Esophagus muscularis mucosa (tissue), 4 donors: Measurements from ENCODE around the gene VEGFD. TPM values are rescaled to one million over a fixed set of nuclear protein-coding genes. Genes with fewer than 3 reads are reported as not detected.

Source experiments
- DNase-seq: peaks from one replicate; pipeline ENCODE4 v3.0.0-alpha.2; 2017; ENCODE audit errors: extremely low spot score
- H3K27ac ChIP-seq, 4 donors: fragments of 200-600 bp; sonication (generic); replicated peaks in 1 of 4; 1 replicate in 3 of 4; 2 replicates in 1 of 4; pipeline ENCODE4 v1.5.1; 2016 to 2019; ENCODE audit warnings: mild to moderate bottlenecking in 1 of 4
- H3K27me3 ChIP-seq, 4 donors: fragments of 200-600 bp; sonication (generic); one replicate each; pipeline versions ENCODE4 v1.5.1 to v1.6.0; 2016 to 2019
- H3K36me3 ChIP-seq, 4 donors: fragments of 200-600 bp; sonication (generic); one replicate each; pipeline ENCODE4 v1.5.1; 2016 to 2019
- H3K4me1 ChIP-seq, 4 donors: fragments of 200-600 bp; sonication (generic); one replicate each; pipeline ENCODE4 v1.5.1; 2016 to 2019
- H3K4me3 ChIP-seq, 4 donors: fragments of 200-600 bp; sonication (generic); 1 replicate in 2 of 4; 2 replicates in 2 of 4; pipeline ENCODE4 v1.5.1; 2016 to 2019; ENCODE audit warnings: mild to moderate bottlenecking in 4 of 4, moderate library complexity in 1 of 4
- H3K9me3 ChIP-seq, 4 donors: fragments of 200-600 bp; sonication (generic); 1 replicate in 3 of 4; 2 replicates in 1 of 4; pipeline ENCODE4 v1.5.1; 2016 to 2019
- EP300 ChIP-seq: sonication (generic); formaldehyde crosslinking; IDR thresholded peaks from one replicate; pipeline ENCODE4 v1.6.1; 2017; ENCODE audit warnings: antibody characterized with exemption
- POLR2A ChIP-seq: fragments of 450-650 bp; IDR thresholded peaks from one replicate; pipeline ENCODE4 v1.6.1; 2017; ENCODE audit warnings: antibody characterized with exemption, moderate library complexity, mild to moderate bottlenecking, low read depth
- POLR2AphosphoS5 ChIP-seq, 2 donors: sonication (generic); formaldehyde crosslinking; IDR thresholded peaks; one replicate each; pipeline ENCODE4 v1.6.1; 2017; ENCODE audit warnings: antibody characterized with exemption in 2 of 2
- WGBS: methylation state at CpG from one replicate; pipeline ENCODE4 v1.1.5; 2018; 5-methylcytosine and 5-hydroxymethylcytosine counted together
- intact Hi-C: fragments of 100-400 bp; cut with DNase I; formaldehyde crosslinking; loops from one replicate; pipeline ENCODE4 v1.15.1; 2023
- total RNA-seq, 4 donors: library from RNA; depleted of rRNA; stranded (reverse); fragments of >200 nt; gene quantifications; one replicate each; pipeline versions ENCODE4 v1.1.0 to v1.2.1, GENCODE V29; 2016
- TF ChIP-seq, protein P1 (sequence below), 3 experiments: fragments of 200-600 bp in 2 of 3; fragments of 450-650 bp in 1 of 3; sonication (generic) in 2 of 3; IDR thresholded peaks; one replicate each; pipeline ENCODE4 v1.5.1; 2017 to 2019; ENCODE audit warnings: antibody characterized with exemption in 3 of 3, mild to moderate bottlenecking in 2 of 3, moderate library complexity in 1 of 3

VEGFD gene
- total RNA-seq, 4 donors from 2014 or later = 1.8 to 6.0 (median 3.7) TPM

DNA sequence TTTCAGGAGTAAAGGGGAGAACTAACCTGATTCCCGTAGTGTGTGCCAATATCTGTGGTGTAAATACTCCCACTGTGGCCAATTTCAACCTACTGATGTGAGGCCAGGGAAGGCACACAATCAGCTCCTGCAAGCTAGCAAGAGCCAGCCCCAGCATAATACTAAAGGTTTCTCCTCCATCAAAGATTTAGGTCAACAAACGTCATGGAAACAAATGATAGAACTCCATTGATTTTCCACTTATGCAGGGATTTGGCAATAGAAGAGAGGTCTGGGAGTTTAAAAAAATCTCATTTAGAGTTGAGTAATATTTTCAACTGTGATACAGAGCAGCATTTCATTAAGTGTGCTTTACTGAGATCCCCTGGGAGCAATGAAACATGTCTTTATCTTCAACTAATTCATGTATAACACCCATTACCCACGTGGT lies 15.8 kb upstream of the VEGFD start:
- Histone ChIP-seq H3K4me1 (no peaks in the 10 kb centered on the region), H3K36me3 (no peaks in the 10 kb centered on the region), H3K4me3 (no peak overlapping the region), H3K9me3 (no peaks in the 10 kb centered on the region), H3K27me3 (no peaks in the 10 kb centered on the region), H3K27ac (no peak overlapping the region)
- WGBS = 57% methylated on average over 3 of the region's 3 CpGs
- intact Hi-C loops = no loop called here
- DNase-seq = no peak
- TF ChIP-seq POLR2A = no peak
- no peak for TF ChIP-seq POLR2AphosphoS5 (IDR thresholded peaks at IDR 0.05)
- no peak for TF ChIP-seq EP300

GRCh38 chrX:15398874-15399273 lies 14.7 kb upstream of the VEGFD start:
- Histone ChIP-seq H3K4me1 (no peaks in the 10 kb centered on the region), H3K27me3 (no peaks in the 10 kb centered on the region), H3K4me3 (no peak overlapping the region), H3K27ac (no peak overlapping the region), H3K9me3 (no peaks in the 10 kb centered on the region), H3K36me3 (no peaks in the 10 kb centered on the region)
- intact Hi-C loops = no loop called here
- DNase-seq = no peak
- TF ChIP-seq EP300 = no peak

GRCh38 chrX:15395789-15396188 lies 11.6 kb upstream of the VEGFD start:
- Histone ChIP-seq H3K9me3 (no peaks in the 10 kb centered on the region), H3K27ac (no peak overlapping the region), H3K36me3 (no peaks in the 10 kb centered on the region), H3K4me3 (no peak overlapping the region), H3K4me1 (no peaks in the 10 kb centered on the region), H3K27me3 (no peaks in the 10 kb centered on the region)
- TF ChIP-seq POLR2A (no peak), POLR2AphosphoS5 (IDR thresholded peaks at IDR 0.05) (no peak)
- WGBS = 67% methylated on average over 2 of the region's 2 CpGs
- intact Hi-C loops = no loop called here
- DNase-seq = no peak

- DNase-seq = no peak
- 62% methylated on average over 4 of the region's 4 CpGs for WGBS
- Histone ChIP-seq H3K27ac (no peak overlapping the region), H3K27me3 (no peaks in the 10 kb centered on the region), H3K9me3 (no peaks in the 10 kb centered on the region), H3K4me1 (no peaks in the 10 kb centered on the region), H3K4me3 (no peak overlapping the region), H3K36me3 (no peaks in the 10 kb centered on the region)
- intact Hi-C loops = no loop called here
- TF ChIP-seq POLR2AphosphoS5 (IDR thresholded peaks at IDR 0.05) = no peak
- no peak for TF ChIP-seq EP300
- TF ChIP-seq, protein P1, sequence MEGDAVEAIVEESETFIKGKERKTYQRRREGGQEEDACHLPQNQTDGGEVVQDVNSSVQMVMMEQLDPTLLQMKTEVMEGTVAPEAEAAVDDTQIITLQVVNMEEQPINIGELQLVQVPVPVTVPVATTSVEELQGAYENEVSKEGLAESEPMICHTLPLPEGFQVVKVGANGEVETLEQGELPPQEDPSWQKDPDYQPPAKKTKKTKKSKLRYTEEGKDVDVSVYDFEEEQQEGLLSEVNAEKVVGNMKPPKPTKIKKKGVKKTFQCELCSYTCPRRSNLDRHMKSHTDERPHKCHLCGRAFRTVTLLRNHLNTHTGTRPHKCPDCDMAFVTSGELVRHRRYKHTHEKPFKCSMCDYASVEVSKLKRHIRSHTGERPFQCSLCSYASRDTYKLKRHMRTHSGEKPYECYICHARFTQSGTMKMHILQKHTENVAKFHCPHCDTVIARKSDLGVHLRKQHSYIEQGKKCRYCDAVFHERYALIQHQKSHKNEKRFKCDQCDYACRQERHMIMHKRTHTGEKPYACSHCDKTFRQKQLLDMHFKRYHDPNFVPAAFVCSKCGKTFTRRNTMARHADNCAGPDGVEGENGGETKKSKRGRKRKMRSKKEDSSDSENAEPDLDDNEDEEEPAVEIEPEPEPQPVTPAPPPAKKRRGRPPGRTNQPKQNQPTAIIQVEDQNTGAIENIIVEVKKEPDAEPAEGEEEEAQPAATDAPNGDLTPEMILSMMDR (IDR thresholded peaks at IDR 0.05) = no peak
- TF ChIP-seq POLR2A = no peak
Measured at GRCh38 chrX:15391850-15392249, 7.6 kb upstream of the VEGFD start.

- H3K36me3 ChIP-seq = no peaks in the 10 kb centered on the region
- H3K4me1 ChIP-seq = no peaks in the 10 kb centered on the region
- H3K4me3 ChIP-seq = no peak overlapping the region
- H3K27me3 ChIP-seq = no peaks in the 10 kb centered on the region
- intact Hi-C loops = no loop called here
- TF ChIP-seq EP300 = no peak
- TF ChIP-seq, protein P1 (IDR thresholded peaks at IDR 0.05) = no peak
- TF ChIP-seq POLR2A = no peak
- no peak for TF ChIP-seq POLR2AphosphoS5 (IDR thresholded peaks at IDR 0.05)
- no peak for DNase-seq
- no peaks in the 10 kb centered on the region for H3K9me3 ChIP-seq
- 73% methylated on average over 8 of the region's 8 CpGs for WGBS
- H3K27ac ChIP-seq = no peak overlapping the region
Measured at GRCh38 chrX:15382813-15383212, 1.4 kb downstream of the VEGFD start.

DNA sequence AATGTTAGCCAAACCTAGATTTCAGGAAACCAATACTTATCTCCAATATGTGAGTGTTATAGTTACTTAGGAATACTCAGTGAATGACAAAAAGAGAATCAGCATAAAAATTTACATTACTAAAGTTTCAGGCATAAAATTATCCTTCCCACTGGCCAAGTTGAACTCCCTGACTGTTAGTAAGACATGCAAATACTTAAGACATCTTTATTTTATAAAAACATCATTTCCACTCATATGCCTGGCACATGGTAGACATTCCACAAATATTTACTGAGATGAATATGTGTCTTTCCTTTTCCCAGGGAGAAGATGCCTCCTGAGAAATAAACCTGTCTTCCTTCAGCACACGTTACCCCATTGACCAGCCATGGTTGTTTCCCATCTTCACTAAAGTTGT lies 7.3 kb downstream of the VEGFD start:
- no peak for DNase-seq
- Histone ChIP-seq H3K4me1 (no peaks in the 10 kb centered on the region), H3K27ac (no peak overlapping the region), H3K4me3 (no peak overlapping the region), H3K27me3 (no peaks in the 10 kb centered on the region), H3K36me3 (no peaks in the 10 kb centered on the region), H3K9me3 (no peaks in the 10 kb centered on the region)
- intact Hi-C loops = no loop called here
- 77% methylated on average over 1 of the region's 1 CpG for WGBS
- TF ChIP-seq, protein P1 (IDR thresholded peaks at IDR 0.05) = no peak
- no peak for TF ChIP-seq EP300
- no peak for TF ChIP-seq POLR2AphosphoS5 (IDR thresholded peaks at IDR 0.05)
